HEK293 (cell line): Measurements from ENCODE around the gene SLC22A4.

Experiments
- CTCF ChIA-PET: fragments of 350-600 bp; formaldehyde crosslinking; extraction: SDS; loops from one replicate; lab custom pipeline; 2021; ENCODE audit warnings: antibody characterized with exemption; lab: Yijun Ruan, JAX
- POLR2A ChIA-PET: fragments of 300-600 bp; formaldehyde crosslinking; extraction: SDS; loops from one replicate; lab custom pipeline; 2020; ENCODE audit warnings: antibody characterized with exemption, inconsistent platforms; lab: Yijun Ruan, JAX
- H3K27ac ChIP-seq: fragments of 200-500 bp; sonication (Bioruptor generic); 2 replicates; pipeline ENCODE4 v1.5.1; 2014; ENCODE audit warnings: low read depth, low read length, control low read depth, inconsistent platforms; ENCODE audit errors: extremely low read depth
- H3K36me3 ChIP-seq, 2 experiments: fragments of 200-500 bp in 1 of 2; sonication (Bioruptor generic) in 1 of 2; 1 replicate in 1 of 2; 2 replicates in 1 of 2; pipeline ENCODE4 v1.5.1; 2014 to 2017; ENCODE audit warnings: inconsistent platforms in 2 of 2, low read length in 2 of 2; ENCODE audit not compliant: control insufficient read depth in 2 of 2, insufficient read depth in 1 of 2
- H3K4me1 ChIP-seq: fragments of 200-500 bp; sonication (Bioruptor generic); 2 replicates; pipeline ENCODE4 v1.5.1; 2014; ENCODE audit warnings: mild to moderate bottlenecking, low read length, inconsistent platforms; ENCODE audit not compliant: control insufficient read depth, insufficient read depth
- H3K4me3 ChIP-seq: 2 replicates; pipeline ENCODE4 v1.5.1; 2011; ENCODE audit warnings: low read depth, mild to moderate bottlenecking, control low read depth, low read length, moderate library complexity
- H3K9me3 ChIP-seq: fragments of 200-500 bp; sonication (Bioruptor generic); 2 replicates; pipeline ENCODE4 v1.5.1; 2014; ENCODE audit warnings: low read depth, low read length, inconsistent platforms; ENCODE audit not compliant: control insufficient read depth, insufficient read depth
- KLF10 ChIP-seq: fragments of 450-650 bp; IDR thresholded peaks from 2 replicates; pipeline ENCODE4 v1.5.1; 2018; ENCODE audit warnings: missing biosample characterization, mild to moderate bottlenecking, missing genetic modification characterization
- PRDM1 ChIP-seq: fragments of 450-650 bp; formaldehyde crosslinking; IDR thresholded peaks from 2 replicates; pipeline ENCODE4; 2016; ENCODE audit warnings: missing biosample characterization, missing genetic modification characterization
- REPIN1 ChIP-seq: fragments of 450-650 bp; formaldehyde crosslinking; IDR thresholded peaks from 2 replicates; pipeline ENCODE4 v1.5.1; 2017; ENCODE audit warnings: missing biosample characterization, missing genetic modification characterization, low read depth
- ZBTB1 ChIP-seq: fragments of 450-650 bp; formaldehyde crosslinking; IDR thresholded peaks from 2 replicates; pipeline ENCODE4 v1.5.1; 2016; ENCODE audit warnings: missing biosample characterization, missing genetic modification characterization
- ZNF155 ChIP-seq: fragments of 450-650 bp; formaldehyde crosslinking; IDR thresholded peaks from 2 replicates; pipeline ENCODE4 v1.5.1; 2016; ENCODE audit warnings: missing biosample characterization, missing genetic modification characterization
- ZNF23 ChIP-seq: fragments of 450-650 bp; formaldehyde crosslinking; IDR thresholded peaks from 2 replicates; pipeline ENCODE4 v1.5.1; 2016; ENCODE audit warnings: missing biosample characterization, missing genetic modification characterization, borderline replicate concordance
- ZNF280C ChIP-seq: fragments of 450-650 bp; formaldehyde crosslinking; IDR thresholded peaks from 2 replicates; pipeline ENCODE4 v1.5.1; 2016; ENCODE audit warnings: missing biosample characterization, missing genetic modification characterization
- ZNF302 ChIP-seq: fragments of 450-650 bp; formaldehyde crosslinking; IDR thresholded peaks from 2 replicates; pipeline ENCODE4 v1.5.1; 2016; ENCODE audit warnings: missing biosample characterization, missing genetic modification characterization, low read depth
- ZNF560 ChIP-seq: fragments of 450-650 bp; formaldehyde crosslinking; IDR thresholded peaks from 2 replicates; pipeline ENCODE4 v1.5.1; 2017; ENCODE audit warnings: missing biosample characterization, missing genetic modification characterization, borderline replicate concordance
- ZNF585B ChIP-seq: fragments of 450-650 bp; formaldehyde crosslinking; IDR thresholded peaks from 2 replicates; pipeline ENCODE4 v1.5.1; 2016; ENCODE audit warnings: missing biosample characterization, missing genetic modification characterization
- ZNF600 ChIP-seq: fragments of 450-650 bp; formaldehyde crosslinking; IDR thresholded peaks from 2 replicates; pipeline ENCODE4 v1.5.1; 2016; ENCODE audit warnings: missing biosample characterization, missing genetic modification characterization
- ZXDB ChIP-seq: fragments of 450-650 bp; formaldehyde crosslinking; IDR thresholded peaks from 2 replicates; pipeline ENCODE4 v1.5.1; 2016; ENCODE audit warnings: missing biosample characterization, missing genetic modification characterization
- TF ChIP-seq, protein P1 (sequence below): fragments of 450-650 bp; formaldehyde crosslinking; IDR thresholded peaks from 2 replicates; pipeline ENCODE4 v1.5.1; 2016; ENCODE audit warnings: missing biosample characterization, missing genetic modification characterization
- TF ChIP-seq, protein P2 (sequence below): fragments of 450-650 bp; formaldehyde crosslinking; IDR thresholded peaks from 2 replicates; pipeline ENCODE4 v1.5.1; 2016; ENCODE audit warnings: missing biosample characterization, missing genetic modification characterization
- TF ChIP-seq, protein P3 (sequence below): fragments of 450-650 bp; formaldehyde crosslinking; IDR thresholded peaks from 2 replicates; pipeline ENCODE4 v1.5.1; 2017; ENCODE audit warnings: missing biosample characterization, missing genetic modification characterization
- TF ChIP-seq, protein P4 (sequence below): fragments of 450-650 bp; formaldehyde crosslinking; IDR thresholded peaks from 2 replicates; pipeline ENCODE4 v1.5.1; 2016; ENCODE audit warnings: missing biosample characterization, missing genetic modification characterization

The SLC22A4 gene

DNA sequence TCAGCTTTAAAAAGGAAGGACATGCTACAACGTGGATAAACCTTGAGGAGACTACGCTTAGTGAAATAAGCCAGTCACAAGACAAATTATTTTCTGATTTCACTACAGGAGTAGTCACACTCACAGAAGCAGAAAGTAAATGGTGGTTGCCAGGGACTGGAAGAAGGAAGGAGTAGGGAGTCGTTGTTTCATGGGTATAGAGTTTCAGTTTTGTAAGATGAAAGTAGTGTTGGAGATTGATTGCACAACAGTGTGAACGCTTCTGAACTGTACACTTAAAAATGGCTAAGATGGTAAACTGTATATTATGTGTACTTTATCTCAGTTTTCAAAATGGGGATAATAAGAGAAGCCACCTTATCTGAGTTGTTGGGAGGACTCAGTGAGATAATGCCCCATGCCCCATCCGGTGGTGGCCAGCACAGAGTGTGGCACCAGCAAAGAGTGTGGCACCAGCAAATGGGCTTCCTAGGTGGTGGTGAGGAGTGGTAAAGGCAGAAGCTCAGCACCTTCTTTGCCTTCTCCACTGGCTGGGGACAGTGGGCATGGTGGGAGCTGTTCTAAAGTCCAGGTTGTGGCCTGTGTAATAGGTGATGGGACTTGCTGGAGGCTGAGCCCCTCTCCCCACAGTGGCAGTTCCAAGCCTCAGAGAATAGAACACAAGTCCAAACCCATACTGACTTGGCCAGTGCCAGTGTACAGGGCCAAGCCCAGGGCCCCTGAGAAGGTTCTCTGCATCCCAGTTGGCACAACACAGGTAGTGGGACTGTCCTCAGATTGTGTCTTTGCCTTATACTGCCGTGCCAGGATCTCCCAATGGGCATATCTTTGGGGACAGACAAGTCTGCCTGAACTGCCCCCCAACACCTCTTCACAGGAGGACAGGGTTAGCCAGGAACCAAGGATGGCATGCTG, 4.4 kb downstream of the SLC22A4 start (continued):
- TF ChIP-seq, protein P1, sequence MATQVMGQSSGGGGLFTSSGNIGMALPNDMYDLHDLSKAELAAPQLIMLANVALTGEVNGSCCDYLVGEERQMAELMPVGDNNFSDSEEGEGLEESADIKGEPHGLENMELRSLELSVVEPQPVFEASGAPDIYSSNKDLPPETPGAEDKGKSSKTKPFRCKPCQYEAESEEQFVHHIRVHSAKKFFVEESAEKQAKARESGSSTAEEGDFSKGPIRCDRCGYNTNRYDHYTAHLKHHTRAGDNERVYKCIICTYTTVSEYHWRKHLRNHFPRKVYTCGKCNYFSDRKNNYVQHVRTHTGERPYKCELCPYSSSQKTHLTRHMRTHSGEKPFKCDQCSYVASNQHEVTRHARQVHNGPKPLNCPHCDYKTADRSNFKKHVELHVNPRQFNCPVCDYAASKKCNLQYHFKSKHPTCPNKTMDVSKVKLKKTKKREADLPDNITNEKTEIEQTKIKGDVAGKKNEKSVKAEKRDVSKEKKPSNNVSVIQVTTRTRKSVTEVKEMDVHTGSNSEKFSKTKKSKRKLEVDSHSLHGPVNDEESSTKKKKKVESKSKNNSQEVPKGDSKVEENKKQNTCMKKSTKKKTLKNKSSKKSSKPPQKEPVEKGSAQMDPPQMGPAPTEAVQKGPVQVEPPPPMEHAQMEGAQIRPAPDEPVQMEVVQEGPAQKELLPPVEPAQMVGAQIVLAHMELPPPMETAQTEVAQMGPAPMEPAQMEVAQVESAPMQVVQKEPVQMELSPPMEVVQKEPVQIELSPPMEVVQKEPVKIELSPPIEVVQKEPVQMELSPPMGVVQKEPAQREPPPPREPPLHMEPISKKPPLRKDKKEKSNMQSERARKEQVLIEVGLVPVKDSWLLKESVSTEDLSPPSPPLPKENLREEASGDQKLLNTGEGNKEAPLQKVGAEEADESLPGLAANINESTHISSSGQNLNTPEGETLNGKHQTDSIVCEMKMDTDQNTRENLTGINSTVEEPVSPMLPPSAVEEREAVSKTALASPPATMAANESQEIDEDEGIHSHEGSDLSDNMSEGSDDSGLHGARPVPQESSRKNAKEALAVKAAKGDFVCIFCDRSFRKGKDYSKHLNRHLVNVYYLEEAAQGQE (tag by site-specific recombination): no peak
- no peak for TF ChIP-seq ZNF280C (tag by site-specific recombination)

DNA sequence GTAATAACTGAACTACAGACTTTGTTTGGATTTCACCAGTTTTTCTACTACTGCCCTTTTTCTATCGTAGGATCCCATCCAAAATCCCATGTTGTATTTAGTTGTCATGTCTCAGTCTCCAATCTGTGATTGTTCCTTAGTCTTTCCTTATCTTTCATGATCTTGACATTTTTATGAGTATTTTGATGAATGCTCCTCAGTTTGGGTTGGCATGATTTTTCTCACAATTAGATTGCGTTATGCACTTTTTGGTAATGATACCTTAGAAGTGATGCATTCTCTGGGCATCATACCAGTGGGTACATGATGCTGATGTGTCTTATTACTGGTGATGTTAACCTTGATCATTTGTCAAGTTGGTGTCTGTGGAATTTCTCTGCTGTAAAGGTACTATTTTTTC, 5.7 kb downstream of the SLC22A4 start:
- Histone ChIP-seq H3K4me3 (no peak overlapping the region), H3K9me3 (no peaks in the 10 kb centered on the region), H3K36me3 (no peaks in the 10 kb centered on the region), H3K27ac (no peak overlapping the region), H3K4me1 (no peaks in the 10 kb centered on the region)
- TF ChIP-seq KLF10 (tag by site-specific recombination) (no peak), ZNF560 (tag by site-specific recombination) (no peak), ZNF23 (no peak), ZNF600 (peak; percentile 73), ZXDB (no peak), ZNF302 (tag by site-specific recombination) (no peak)
- TF ChIP-seq, protein P2, sequence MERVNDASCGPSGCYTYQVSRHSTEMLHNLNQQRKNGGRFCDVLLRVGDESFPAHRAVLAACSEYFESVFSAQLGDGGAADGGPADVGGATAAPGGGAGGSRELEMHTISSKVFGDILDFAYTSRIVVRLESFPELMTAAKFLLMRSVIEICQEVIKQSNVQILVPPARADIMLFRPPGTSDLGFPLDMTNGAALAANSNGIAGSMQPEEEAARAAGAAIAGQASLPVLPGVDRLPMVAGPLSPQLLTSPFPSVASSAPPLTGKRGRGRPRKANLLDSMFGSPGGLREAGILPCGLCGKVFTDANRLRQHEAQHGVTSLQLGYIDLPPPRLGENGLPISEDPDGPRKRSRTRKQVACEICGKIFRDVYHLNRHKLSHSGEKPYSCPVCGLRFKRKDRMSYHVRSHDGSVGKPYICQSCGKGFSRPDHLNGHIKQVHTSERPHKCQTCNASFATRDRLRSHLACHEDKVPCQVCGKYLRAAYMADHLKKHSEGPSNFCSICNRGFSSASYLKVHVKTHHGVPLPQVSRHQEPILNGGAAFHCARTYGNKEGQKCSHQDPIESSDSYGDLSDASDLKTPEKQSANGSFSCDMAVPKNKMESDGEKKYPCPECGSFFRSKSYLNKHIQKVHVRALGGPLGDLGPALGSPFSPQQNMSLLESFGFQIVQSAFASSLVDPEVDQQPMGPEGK (tag by site-specific recombination): no peak
- TF ChIP-seq, protein P3, sequence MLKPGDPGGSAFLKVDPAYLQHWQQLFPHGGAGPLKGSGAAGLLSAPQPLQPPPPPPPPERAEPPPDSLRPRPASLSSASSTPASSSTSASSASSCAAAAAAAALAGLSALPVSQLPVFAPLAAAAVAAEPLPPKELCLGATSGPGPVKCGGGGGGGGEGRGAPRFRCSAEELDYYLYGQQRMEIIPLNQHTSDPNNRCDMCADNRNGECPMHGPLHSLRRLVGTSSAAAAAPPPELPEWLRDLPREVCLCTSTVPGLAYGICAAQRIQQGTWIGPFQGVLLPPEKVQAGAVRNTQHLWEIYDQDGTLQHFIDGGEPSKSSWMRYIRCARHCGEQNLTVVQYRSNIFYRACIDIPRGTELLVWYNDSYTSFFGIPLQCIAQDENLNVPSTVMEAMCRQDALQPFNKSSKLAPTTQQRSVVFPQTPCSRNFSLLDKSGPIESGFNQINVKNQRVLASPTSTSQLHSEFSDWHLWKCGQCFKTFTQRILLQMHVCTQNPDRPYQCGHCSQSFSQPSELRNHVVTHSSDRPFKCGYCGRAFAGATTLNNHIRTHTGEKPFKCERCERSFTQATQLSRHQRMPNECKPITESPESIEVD (tag by site-specific recombination): 0 out of 2 replicates have a peak, but pooled peaks have one; percentile 14
- POLR2A ChIA-PET: no interaction called here
- CTCF ChIA-PET: no interaction called here

DNA sequence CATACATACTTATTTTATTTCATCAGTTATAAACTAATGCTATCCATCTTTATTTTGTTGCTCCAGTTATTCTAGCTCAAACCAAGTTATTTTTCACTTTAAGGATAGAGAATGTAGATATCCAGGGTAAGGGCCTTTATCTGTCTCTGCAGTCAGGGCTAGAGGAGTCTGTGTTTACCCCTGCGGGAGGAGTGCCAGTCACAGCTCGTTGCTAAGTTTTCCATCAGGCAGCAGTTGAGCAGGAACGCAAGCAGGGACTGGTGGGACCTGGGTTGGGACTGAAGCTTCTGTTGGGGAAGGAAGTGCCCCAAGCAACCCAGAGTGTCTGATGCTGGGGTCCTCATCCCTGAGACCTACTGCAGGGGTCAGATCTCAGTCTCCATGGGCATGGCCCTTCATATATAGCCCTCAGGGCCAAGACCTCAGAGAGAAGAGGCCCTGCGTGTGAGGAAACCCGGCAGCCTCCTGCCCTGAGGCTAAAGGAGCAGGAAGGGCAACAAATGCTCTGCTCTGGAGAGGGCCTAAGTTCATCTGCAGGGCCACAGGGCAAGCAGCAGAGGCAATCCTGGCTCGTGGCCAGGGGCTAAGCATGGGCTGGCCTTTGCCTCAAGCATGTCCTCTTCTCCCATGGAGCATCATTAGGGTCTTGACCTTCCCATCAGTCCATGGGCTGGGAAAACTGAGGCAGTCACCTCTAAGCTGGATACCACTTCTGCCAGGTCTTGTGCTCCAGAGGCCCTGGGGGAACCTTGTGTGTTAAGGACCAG, 6.6 kb downstream of the SLC22A4 start:
- H3K27ac ChIP-seq: no peak overlapping the region
- POLR2A ChIA-PET: no interaction called here
- no peak overlapping the region for H3K4me3 ChIP-seq
- H3K36me3 ChIP-seq: no peaks in the 10 kb centered on the region
- TF ChIP-seq ZNF585B (tag by site-specific recombination) (no peak), ZNF155 (tag by site-specific recombination) (no peak), PRDM1 (tag by site-specific recombination) (no peak), ZBTB1 (tag by site-specific recombination) (no peak), REPIN1 (tag by site-specific recombination) (no peak)
- TF ChIP-seq, protein P4, sequence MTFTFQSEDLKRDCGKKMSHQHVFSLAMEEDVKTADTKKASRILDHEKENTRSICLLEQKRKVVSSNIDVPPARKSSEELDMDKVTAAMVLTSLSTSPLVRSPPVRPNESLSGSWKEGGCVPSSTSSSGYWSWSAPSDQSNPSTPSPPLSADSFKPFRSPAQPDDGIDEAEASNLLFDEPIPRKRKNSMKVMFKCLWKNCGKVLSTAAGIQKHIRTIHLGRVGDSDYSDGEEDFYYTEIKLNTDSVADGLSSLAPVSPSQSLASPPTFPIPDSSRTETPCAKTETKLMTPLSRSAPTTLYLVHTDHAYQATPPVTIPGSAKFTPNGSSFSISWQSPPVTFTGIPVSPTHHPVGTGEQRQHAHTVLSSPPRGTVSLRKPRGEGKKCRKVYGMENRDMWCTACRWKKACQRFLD (tag by site-specific recombination): no peak
- TF ChIP-seq, all 188 proteins: peak for 0
- H3K9me3 ChIP-seq: no peaks in the 10 kb centered on the region
- no peaks in the 10 kb centered on the region for H3K4me1 ChIP-seq
- CTCF ChIA-PET: interaction anchor here (0.9 kb wide), 1 partner anchor 85 kb away, joined by 3 read pairs; no protein-coding TSS in a partner anchor
